CD4-positive, alpha-beta T cell (primary cell): ENCODE measurements around the gene BTAF1. TPM values are rescaled to one million over a fixed set of nuclear protein-coding genes. Genes with fewer than 3 reads are reported as not detected.

Source experiments
- ATAC-seq: fragments of 200-7000 bp; cut with Tn5 transposase; one replicate; pipeline ENCODE4 v1.10.0; 2022; ENCODE audit warnings: mild to moderate bottlenecking; ENCODE audit not compliant: poor library complexity
- CTCF ChIA-PET: fragments of 350-600 bp; sonication (Branson Sonifier 250); formaldehyde crosslinking; loops from one replicate; lab custom pipeline; 2021; ENCODE audit warnings: antibody characterized with exemption, inconsistent platforms; lab: Charles Lee
- POLR2A ChIA-PET: fragments of 350-600 bp; sonication (Branson Sonifier 250); formaldehyde crosslinking; loops from one replicate; lab custom pipeline; 2021; ENCODE audit warnings: antibody characterized with exemption, inconsistent platforms; lab: Charles Lee
- DNase-seq, 14 experiments: peaks; one replicate each; pipeline ENCODE4 v3.0.0-alpha.2; 2013 to 2020; ENCODE audit warnings: mixed read lengths in 2 of 14
- H3K27ac ChIP-seq, 2 donors: one replicate each; pipeline versions ENCODE4 v1.5.1 to v1.7.0; 2013; ENCODE audit warnings: low read length in 2 of 2, low read depth in 1 of 2, mild to moderate bottlenecking in 1 of 2
- H3K27me3 ChIP-seq, 2 experiments: 1 replicate in 1 of 2; 2 replicates in 1 of 2; pipeline versions ENCODE4 v1.6.1 to v1.7.0; 2013; ENCODE audit warnings: low read length in 2 of 2, control low read depth in 1 of 2, mild to moderate bottlenecking in 1 of 2, moderate library complexity in 1 of 2; ENCODE audit not compliant: insufficient read depth in 2 of 2, control insufficient read depth in 1 of 2
- H3K36me3 ChIP-seq: one replicate; pipeline ENCODE4 v1.6.1; 2013; ENCODE audit warnings: low read length, control low read depth; ENCODE audit not compliant: insufficient read depth
- H3K4me1 ChIP-seq: one replicate; pipeline ENCODE4 v1.6.1; 2013; ENCODE audit warnings: low read length, control low read depth; ENCODE audit not compliant: insufficient read depth
- H3K4me3 ChIP-seq: one replicate; pipeline ENCODE4 v1.5.1; 2013; ENCODE audit warnings: mild to moderate bottlenecking, low read length, moderate library complexity
- H3K9me3 ChIP-seq, 2 experiments: 1 replicate in 1 of 2; 2 replicates in 1 of 2; pipeline versions ENCODE4 v1.6.1 to v1.7.0; 2013; ENCODE audit warnings: low read length in 2 of 2, mild to moderate bottlenecking in 2 of 2, control low read depth in 1 of 2, moderate library complexity in 1 of 2; ENCODE audit not compliant: control insufficient read depth in 1 of 2, insufficient read depth in 1 of 2
- H3K27ac Mint-ChIP-seq: one replicate; pipeline ENCODE4 v1.8.0; 2020; ENCODE audit warnings: mixed read lengths
- H3K27me3 Mint-ChIP-seq: one replicate; pipeline ENCODE4 v1.8.0; 2021; ENCODE audit warnings: mixed read lengths
- H3K36me3 Mint-ChIP-seq: one replicate; pipeline ENCODE4 v1.8.0; 2021; ENCODE audit warnings: low read depth, mixed read lengths
- H3K4me1 Mint-ChIP-seq: one replicate; pipeline ENCODE4 v1.8.0; 2021; ENCODE audit warnings: low read depth, mixed read lengths
- H3K4me3 Mint-ChIP-seq: one replicate; pipeline ENCODE4 v1.8.0; 2020; ENCODE audit warnings: mild to moderate bottlenecking, mixed read lengths
- H3K9me3 Mint-ChIP-seq: one replicate; pipeline ENCODE4 v1.8.0; 2020; ENCODE audit warnings: mixed read lengths
- CTCF ChIP-seq: fragments of 200-600 bp; IDR thresholded peaks from one replicate; pipeline ENCODE4 v1.8.0; 2022; ENCODE audit warnings: antibody characterized with exemption, mild to moderate bottlenecking
- intact Hi-C, 2 experiments: fragments of 100-400 bp; cut with DNase I in 1 of 2; cut with micrococcal nuclease in 1 of 2; formaldehyde crosslinking; loops; one replicate each; pipeline versions ENCODE4 v1.15.1 to v1.9.0; 2023 to 2025; cut with DNase I, micrococcal nuclease
- total RNA-seq, 174 experiments: library from RNA in 2 of 174; stranded (reverse) in 2 of 174; gene quantifications; one replicate each; pipeline ENCODE4 v1.2.3 and lab custom pipeline; 2021 to 2026

BTAF1 gene
- total RNA-seq, 2 experiments from 2014 or later = 80.8 to 85.8 TPM

DNA sequence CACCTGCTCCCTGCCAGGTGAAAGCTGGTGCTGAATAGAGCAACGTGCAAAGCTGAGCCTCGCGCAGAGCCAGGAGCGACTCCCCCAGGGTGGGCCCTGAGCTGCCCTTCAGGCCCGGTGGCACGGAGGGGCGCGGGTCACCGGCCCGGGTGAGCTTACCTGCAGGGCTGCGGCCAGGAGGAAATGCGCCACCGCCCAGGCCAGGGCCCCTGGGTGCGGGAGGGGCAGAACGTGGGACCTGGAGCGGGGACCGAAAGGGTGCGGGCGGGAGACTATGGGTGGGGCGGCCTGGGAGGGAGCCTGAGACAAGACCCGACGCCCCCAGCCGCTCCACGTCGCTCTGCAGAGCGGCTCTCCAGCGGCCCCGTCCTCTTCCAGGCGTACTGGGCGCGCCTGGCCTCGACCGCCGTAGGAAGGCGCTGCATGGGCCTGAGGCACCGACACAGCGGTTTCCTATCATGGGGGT lies 122.1 kb downstream of the BTAF1 start:
- CTCF ChIA-PET = no interaction called here
- H3K27ac Mint-ChIP-seq = no peak overlapping the region
- H3K4me1 Mint-ChIP-seq = peaks cover 17% of the 10 kb centered on the region
- Histone ChIP-seq H3K4me1 (peaks cover 8% of the 10 kb centered on the region), H3K27ac (no peak overlapping the region), H3K27me3 (no peaks in the 10 kb centered on the region), H3K4me3 (no peak overlapping the region), H3K9me3 (peaks cover 0 to 8% of the 10 kb centered on the region in 2 experiments), H3K36me3 (no peaks in the 10 kb centered on the region)
- DNase-seq (no peak), ATAC-seq (no peak)
- no peak overlapping the region for H3K4me3 Mint-ChIP-seq
- no peak for TF ChIP-seq CTCF
- H3K36me3 Mint-ChIP-seq = no peaks in the 10 kb centered on the region
- peaks cover 2% of the 10 kb centered on the region for H3K9me3 Mint-ChIP-seq
- H3K27me3 Mint-ChIP-seq = no peaks in the 10 kb centered on the region
- intact Hi-C loops = no loop called here
- POLR2A ChIA-PET = no interaction called here

- Histone ChIP-seq H3K4me3 (no peak overlapping the region), H3K9me3 (peaks cover 0 to 8% of the 10 kb centered on the region in 2 experiments), H3K27ac (no peak overlapping the region), H3K27me3 (no peaks in the 10 kb centered on the region), H3K4me1 (peaks cover 8% of the 10 kb centered on the region), H3K36me3 (no peaks in the 10 kb centered on the region)
- Mint-ChIP-seq H3K27me3 (no peaks in the 10 kb centered on the region), H3K4me1 (peaks cover 17% of the 10 kb centered on the region), H3K9me3 (peaks cover 2% of the 10 kb centered on the region), H3K36me3 (peaks cover 3% of the 10 kb centered on the region), H3K4me3 (no peak overlapping the region), H3K27ac (no peak overlapping the region)
- DNase-seq (no peak), ATAC-seq (no peak)
- CTCF ChIA-PET = no interaction called here
- no peak for TF ChIP-seq CTCF
- POLR2A ChIA-PET = no interaction called here
- intact Hi-C loops = no loop called here
These were observed 123.6 kb downstream of the BTAF1 start for GRCh38 chr10:92047215-92047614.

DNA sequence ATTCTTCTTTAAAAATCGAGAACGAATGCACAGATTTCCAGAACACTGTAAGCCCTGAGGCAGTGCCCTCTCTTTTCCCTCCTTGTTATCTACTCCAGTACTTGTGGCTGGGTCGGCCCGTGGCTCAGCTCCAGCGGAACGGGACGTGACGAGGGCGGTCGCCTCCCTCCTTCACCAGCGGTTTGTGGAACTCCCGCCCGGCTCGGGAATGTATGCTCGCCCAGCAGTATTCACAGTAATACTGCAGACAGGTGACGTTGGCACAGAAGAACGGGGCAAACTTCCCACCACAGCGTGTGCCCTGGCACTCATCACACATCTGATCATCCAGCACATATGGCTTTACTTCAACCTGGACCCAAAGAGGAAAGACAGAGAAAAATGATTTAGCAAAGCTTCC lies 128.5 kb downstream of the BTAF1 start:
- no peak for TF ChIP-seq CTCF
- H3K9me3 ChIP-seq = no peaks in the 10 kb centered on the region
- no peaks in the 10 kb centered on the region for H3K27me3 Mint-ChIP-seq
- no peak overlapping the region for H3K4me3 Mint-ChIP-seq
- ChIA-PET POLR2A (no interaction called here), CTCF (no interaction called here)
- peaks cover 16% of the 10 kb centered on the region for H3K4me1 Mint-ChIP-seq
- no peaks in the 10 kb centered on the region for H3K9me3 Mint-ChIP-seq
- ATAC-seq = no peak
- no peak for DNase-seq
- peaks cover 11% of the 10 kb centered on the region for H3K36me3 Mint-ChIP-seq
- peaks cover 8% of the 10 kb centered on the region for H3K4me1 ChIP-seq
- no peaks in the 10 kb centered on the region for H3K27me3 ChIP-seq
- no peak overlapping the region for H3K27ac ChIP-seq
- intact Hi-C loops = no loop called here
- no peak overlapping the region for H3K27ac Mint-ChIP-seq
- no peak overlapping the region for H3K4me3 ChIP-seq
- no peaks in the 10 kb centered on the region for H3K36me3 ChIP-seq
